GM12891 (cell line): ENCODE results near the gene KRT3.
A peak's percentile ranks its signal among the peaks of the same experiment; 100 is the strongest.

Source experiments
- DNase-seq: peaks from one replicate; pipeline ENCODE4 v3.0.0; 2011; ENCODE audit warnings: low spot score; ENCODE audit not compliant: insufficient read length
- FAIRE-seq: peaks from 2 replicates; lab custom pipeline; 2011; peaks lifted over from hg19 to GRCh38; lab: Jason Lieb, UNC
- PAX5 ChIP-seq: IDR thresholded peaks from 2 replicates; pipeline ENCODE4 v1.6.1; 2011; ENCODE audit warnings: low read length, moderate library complexity, mild to moderate bottlenecking; ENCODE audit not compliant: insufficient read depth, severe bottlenecking
- POLR2A ChIP-seq: IDR thresholded peaks from 2 replicates; pipeline ENCODE4 v1.6.1; 2011; ENCODE audit warnings: low read depth, low read length, control low read depth
- POLR2AphosphoS5 ChIP-seq: IDR thresholded peaks from 2 replicates; pipeline ENCODE4 v1.6.1; 2011; ENCODE audit warnings: low read depth, low read length, control low read depth
- POU2F2 ChIP-seq: IDR thresholded peaks from 2 replicates; pipeline ENCODE4 v1.6.1; 2011; ENCODE audit warnings: low read depth, mild to moderate bottlenecking, control low read depth, low read length, moderate library complexity
- SPI1 ChIP-seq: IDR thresholded peaks from 2 replicates; pipeline ENCODE4 v1.6.1; 2011; ENCODE audit warnings: low read depth, low read length, control low read depth
- TAF1 ChIP-seq: IDR thresholded peaks from 2 replicates; pipeline ENCODE4 v1.6.1; 2011; ENCODE audit warnings: low read depth, low read length, control low read depth

Gene KRT3

GRCh38 chr12:52742822-52743457, 53.0 kb downstream of the KRT3 start:
- TF ChIP-seq POU2F2 = no peak
- no peak for TF ChIP-seq TAF1
- no peak for TF ChIP-seq PAX5
- TF ChIP-seq POLR2A = no peak
- no peak for TF ChIP-seq POLR2AphosphoS5
- TF ChIP-seq SPI1 = no peak
- no peak for DNase-seq
- no peak for FAIRE-seq

DNA sequence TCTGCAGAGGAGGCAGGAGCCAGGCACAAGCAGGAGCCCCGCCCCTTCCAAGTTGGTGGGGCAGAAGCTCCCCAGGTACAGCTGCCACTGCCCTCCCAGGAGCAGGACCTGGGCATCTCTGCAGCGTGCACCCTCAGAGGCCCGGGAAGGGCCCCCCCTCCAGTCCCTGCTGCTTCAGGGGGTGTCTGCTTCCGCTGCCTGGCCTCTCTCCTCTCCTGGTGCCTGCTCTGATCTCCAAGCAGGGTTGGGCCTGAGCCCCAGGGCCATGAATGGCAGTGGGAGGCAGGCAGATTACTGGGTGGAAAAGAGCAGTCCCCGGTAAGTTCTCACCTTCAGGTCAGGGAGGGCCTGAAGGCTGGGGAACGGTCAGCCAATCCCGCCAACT, 53.7 kb downstream of the KRT3 start:
- FAIRE-seq (no peak), DNase-seq (no peak)
- TF ChIP-seq POLR2A (no peak), POLR2AphosphoS5 (no peak), POU2F2 (no peak), PAX5 (no peak), TAF1 (no peak), SPI1 (no peak)

- peak; percentile 39 for DNase-seq
- FAIRE-seq = peak; percentile 13
- no peak for TF ChIP-seq POLR2A
- TF ChIP-seq PAX5 = no peak
- TF ChIP-seq POLR2AphosphoS5 = no peak
- TF ChIP-seq SPI1 = no peak
Measured at GRCh38 chr12:52741375-52742195, 54.3 kb downstream of the KRT3 start.

GRCh38 chr12:52740584-52740983, 55.3 kb downstream of the KRT3 start:
- FAIRE-seq (no peak), DNase-seq (no peak)
- TF ChIP-seq SPI1 (no peak), PAX5 (no peak)

GRCh38 chr12:52739963-52740362, 56.0 kb downstream of the KRT3 start:
- TF ChIP-seq POLR2A = no peak
- TF ChIP-seq TAF1 = no peak
- TF ChIP-seq PAX5 = no peak
- no peak for TF ChIP-seq SPI1
- TF ChIP-seq POLR2AphosphoS5 = no peak
- TF ChIP-seq POU2F2 = no peak
- DNase-seq = no peak
- no peak for FAIRE-seq
